ENCODE data around the gene OPRL1.

Gene OPRL1

GRCh38 chr20:64098471-64099013, 18.7 kb downstream of the OPRL1 start:
- no peak overlapping the region for H3K9ac ChIP-seq (ENCODE audit: low read depth in 1 of 2, low read length in 2 of 2)
- H3K36me3 ChIP-seq (ENCODE audit: control insufficient read depth in 1 of 2, insufficient read depth in 2 of 2, low read length in 2 of 2) = peaks cover 0 to 3% of the 10 kb centered on the region in 2 donors
- no peak overlapping the region for H3K27ac ChIP-seq (ENCODE audit: low read depth, low read length)
- no peak overlapping the region for H3K4me3 ChIP-seq (ENCODE audit: low read depth in 1 of 2, low read length in 2 of 2)
- no peaks in the 10 kb centered on the region for H3K4me1 ChIP-seq (ENCODE audit: control insufficient read depth in 1 of 2, insufficient read depth in 2 of 2, low read length in 2 of 2)
- H3K9me3 ChIP-seq (ENCODE audit: control insufficient read depth in 1 of 2, low read length in 2 of 2) = no peaks in the 10 kb centered on the region
- H3K27me3 ChIP-seq (ENCODE audit: control insufficient read depth in 1 of 2, insufficient read depth in 2 of 2, low read length in 2 of 2) = peaks cover 24 to 30% of the 10 kb centered on the region in 2 donors

- H3K27ac ChIP-seq (ENCODE audit: low read depth, low read length) = no peak overlapping the region
- peaks cover 28 to 30% of the 10 kb centered on the region in 2 donors for H3K27me3 ChIP-seq (ENCODE audit: control insufficient read depth in 1 of 2, insufficient read depth in 2 of 2, low read length in 2 of 2)
- H3K36me3 ChIP-seq (ENCODE audit: control insufficient read depth in 1 of 2, insufficient read depth in 2 of 2, low read length in 2 of 2) = peaks cover 0 to 3% of the 10 kb centered on the region in 2 donors
- H3K4me3 ChIP-seq (ENCODE audit: low read depth in 1 of 2, low read length in 2 of 2) = no peak overlapping the region
- no peak overlapping the region for H3K9ac ChIP-seq (ENCODE audit: low read depth in 1 of 2, low read length in 2 of 2)
- no peaks in the 10 kb centered on the region for H3K9me3 ChIP-seq (ENCODE audit: control insufficient read depth in 1 of 2, low read length in 2 of 2)
- no peaks in the 10 kb centered on the region for H3K4me1 ChIP-seq (ENCODE audit: control insufficient read depth in 1 of 2, insufficient read depth in 2 of 2, low read length in 2 of 2)
Measured at GRCh38 chr20:64099086-64099786, 19.4 kb downstream of the OPRL1 start.

- no peak overlapping the region for H3K9ac ChIP-seq (ENCODE audit: low read depth in 1 of 2, low read length in 2 of 2)
- no peak overlapping the region for H3K27ac ChIP-seq (ENCODE audit: low read depth, low read length)
- no peaks in the 10 kb centered on the region for H3K4me1 ChIP-seq (ENCODE audit: control insufficient read depth in 1 of 2, insufficient read depth in 2 of 2, low read length in 2 of 2)
- no peak overlapping the region for H3K4me3 ChIP-seq (ENCODE audit: low read depth in 1 of 2, low read length in 2 of 2)
- H3K27me3 ChIP-seq (ENCODE audit: control insufficient read depth in 1 of 2, insufficient read depth in 2 of 2, low read length in 2 of 2) = peaks cover 28 to 30% of the 10 kb centered on the region in 2 donors
- H3K36me3 ChIP-seq (ENCODE audit: control insufficient read depth in 1 of 2, insufficient read depth in 2 of 2, low read length in 2 of 2) = peaks cover 0 to 3% of the 10 kb centered on the region in 2 donors
- H3K9me3 ChIP-seq (ENCODE audit: control insufficient read depth in 1 of 2, low read length in 2 of 2) = no peaks in the 10 kb centered on the region
Measured at GRCh38 chr20:64099880-64100565, 20.1 kb downstream of the OPRL1 start.

GRCh38 chr20:64100566-64100888, 20.6 kb downstream of the OPRL1 start:
- Histone ChIP-seq H3K27me3 (ENCODE audit: control insufficient read depth in 1 of 2, insufficient read depth in 2 of 2, low read length in 2 of 2) (peaks cover 26 to 30% of the 10 kb centered on the region in 2 donors), H3K36me3 (ENCODE audit: control insufficient read depth in 1 of 2, insufficient read depth in 2 of 2, low read length in 2 of 2) (peaks cover 0 to 3% of the 10 kb centered on the region in 2 donors), H3K27ac (ENCODE audit: low read depth, low read length) (no peak overlapping the region), H3K9ac (ENCODE audit: low read depth in 1 of 2, low read length in 2 of 2) (no peak overlapping the region), H3K9me3 (ENCODE audit: control insufficient read depth in 1 of 2, low read length in 2 of 2) (no peaks in the 10 kb centered on the region), H3K4me3 (ENCODE audit: low read depth in 1 of 2, low read length in 2 of 2) (no peak overlapping the region), H3K4me1 (ENCODE audit: control insufficient read depth in 1 of 2, insufficient read depth in 2 of 2, low read length in 2 of 2) (no peaks in the 10 kb centered on the region)

GRCh38 chr20:64100946-64101688, 21.2 kb downstream of the OPRL1 start:
- Histone ChIP-seq H3K9ac (ENCODE audit: low read depth in 1 of 2, low read length in 2 of 2) (no peak overlapping the region), H3K27ac (ENCODE audit: low read depth, low read length) (no peak overlapping the region), H3K27me3 (ENCODE audit: control insufficient read depth in 1 of 2, insufficient read depth in 2 of 2, low read length in 2 of 2) (peaks cover 23 to 27% of the 10 kb centered on the region in 2 donors), H3K36me3 (ENCODE audit: control insufficient read depth in 1 of 2, insufficient read depth in 2 of 2, low read length in 2 of 2) (peaks cover 0 to 3% of the 10 kb centered on the region in 2 donors), H3K9me3 (ENCODE audit: control insufficient read depth in 1 of 2, low read length in 2 of 2) (no peaks in the 10 kb centered on the region), H3K4me1 (ENCODE audit: control insufficient read depth in 1 of 2, insufficient read depth in 2 of 2, low read length in 2 of 2) (no peaks in the 10 kb centered on the region), H3K4me3 (ENCODE audit: low read depth in 1 of 2, low read length in 2 of 2) (no peak overlapping the region)

GRCh38 chr20:64101731-64102621, 22.1 kb downstream of the OPRL1 start:
- no peaks in the 10 kb centered on the region for H3K4me1 ChIP-seq (ENCODE audit: control insufficient read depth in 1 of 2, insufficient read depth in 2 of 2, low read length in 2 of 2)
- H3K9ac ChIP-seq (ENCODE audit: low read depth in 1 of 2, low read length in 2 of 2) = no peak overlapping the region
- no peak overlapping the region for H3K4me3 ChIP-seq (ENCODE audit: low read depth in 1 of 2, low read length in 2 of 2)
- peaks cover 0 to 3% of the 10 kb centered on the region in 2 donors for H3K36me3 ChIP-seq (ENCODE audit: control insufficient read depth in 1 of 2, insufficient read depth in 2 of 2, low read length in 2 of 2)
- no peak overlapping the region for H3K27ac ChIP-seq (ENCODE audit: low read depth, low read length)
- no peaks in the 10 kb centered on the region for H3K9me3 ChIP-seq (ENCODE audit: control insufficient read depth in 1 of 2, low read length in 2 of 2)
- H3K27me3 ChIP-seq (ENCODE audit: control insufficient read depth in 1 of 2, insufficient read depth in 2 of 2, low read length in 2 of 2) = peaks cover 23 to 31% of the 10 kb centered on the region in 2 donors

GRCh38 chr20:64102647-64103354, 22.9 kb downstream of the OPRL1 start:
- H3K4me3 ChIP-seq (ENCODE audit: low read depth in 1 of 2, low read length in 2 of 2) = no peak overlapping the region
- no peaks in the 10 kb centered on the region for H3K9me3 ChIP-seq (ENCODE audit: control insufficient read depth in 1 of 2, low read length in 2 of 2)
- H3K36me3 ChIP-seq (ENCODE audit: control insufficient read depth in 1 of 2, insufficient read depth in 2 of 2, low read length in 2 of 2) = peaks cover 0 to 3% of the 10 kb centered on the region in 2 donors
- H3K4me1 ChIP-seq (ENCODE audit: control insufficient read depth in 1 of 2, insufficient read depth in 2 of 2, low read length in 2 of 2) = no peaks in the 10 kb centered on the region
- H3K27ac ChIP-seq (ENCODE audit: low read depth, low read length) = no peak overlapping the region
- no peak overlapping the region for H3K9ac ChIP-seq (ENCODE audit: low read depth in 1 of 2, low read length in 2 of 2)
- peaks cover 23 to 31% of the 10 kb centered on the region in 2 donors for H3K27me3 ChIP-seq (ENCODE audit: control insufficient read depth in 1 of 2, insufficient read depth in 2 of 2, low read length in 2 of 2)

GRCh38 chr20:64103871-64104666, 24.2 kb downstream of the OPRL1 start:
- Histone ChIP-seq H3K9me3 (ENCODE audit: control insufficient read depth in 1 of 2, low read length in 2 of 2) (no peaks in the 10 kb centered on the region), H3K27ac (ENCODE audit: low read depth, low read length) (no peak overlapping the region), H3K4me3 (ENCODE audit: low read depth in 1 of 2, low read length in 2 of 2) (no peak overlapping the region), H3K27me3 (ENCODE audit: control insufficient read depth in 1 of 2, insufficient read depth in 2 of 2, low read length in 2 of 2) (peaks cover 23 to 31% of the 10 kb centered on the region in 2 donors), H3K4me1 (ENCODE audit: control insufficient read depth in 1 of 2, insufficient read depth in 2 of 2, low read length in 2 of 2) (no peaks in the 10 kb centered on the region), H3K36me3 (ENCODE audit: control insufficient read depth in 1 of 2, insufficient read depth in 2 of 2, low read length in 2 of 2) (no peaks in the 10 kb centered on the region), H3K9ac (ENCODE audit: low read depth in 1 of 2, low read length in 2 of 2) (no peak overlapping the region)

All from duodenal mucosa (tissue), 2 donors.